WTC11 (cell line): ENCODE results near the gene LRRC10. TPM values are rescaled to one million over a fixed set of nuclear protein-coding genes. Genes with fewer than 3 reads are reported as not detected.

Experiments used
- ATAC-seq: fragments of 200-7000 bp; cut with Tn5 transposase; 2 replicates; pipeline ENCODE4 v1.10.0; 2021; ENCODE audit warnings: mild to moderate bottlenecking, moderate library complexity
- CTCF ChIA-PET: fragments of 300-600 bp; sonication (Branson Sonifier 250); formaldehyde crosslinking; loops from one replicate; lab custom pipeline; 2021; ENCODE audit warnings: antibody characterized with exemption; lab: Charles Lee
- POLR2A ChIA-PET: fragments of 350-600 bp; sonication (Branson Sonifier 250); formaldehyde crosslinking; loops from one replicate; lab custom pipeline; 2021; ENCODE audit warnings: antibody characterized with exemption; lab: Charles Lee
- DNase-seq: peaks from one replicate; pipeline ENCODE4 v3.0.0; 2021; ENCODE audit warnings: low spot score
- H3K27ac Mint-ChIP-seq: 2 replicates; pipeline ENCODE4 v1.8.0; 2021; ENCODE audit warnings: mixed read lengths
- H3K27me3 Mint-ChIP-seq: 2 replicates; pipeline ENCODE4 v1.8.0; 2021; ENCODE audit warnings: low read depth, mild to moderate bottlenecking, moderate library complexity, mixed read lengths
- H3K36me3 Mint-ChIP-seq: 2 replicates; pipeline ENCODE4 v1.8.0; 2021; ENCODE audit warnings: mixed read lengths
- H3K4me1 Mint-ChIP-seq: 2 replicates; pipeline ENCODE4 v1.8.0; 2022; ENCODE audit warnings: mixed read lengths
- H3K4me3 Mint-ChIP-seq: 2 replicates; pipeline ENCODE4 v1.8.0; 2021; ENCODE audit warnings: mild to moderate bottlenecking, moderate library complexity, mixed read lengths
- H3K9me3 Mint-ChIP-seq: 2 replicates; pipeline ENCODE4 v1.8.0; 2021; ENCODE audit warnings: mixed read lengths
- ATF3 ChIP-seq: sonication (generic); formaldehyde crosslinking; conservative IDR thresholded peaks from 2 replicates; pipeline ENCODE4 v1.8.1; 2022; ENCODE audit warnings: mild to moderate bottlenecking, missing genetic modification reagents
- EMX1 ChIP-seq: fragments of 250-450 bp; sonication (Bioruptor Pico); IDR thresholded peaks from 2 replicates; pipeline ENCODE4 v1.8.0; 2021; ENCODE audit warnings: mild to moderate bottlenecking
- ESRRA ChIP-seq: sonication (generic); formaldehyde crosslinking; IDR thresholded peaks from 2 replicates; pipeline ENCODE4 v1.8.1; 2022; ENCODE audit warnings: mild to moderate bottlenecking, missing genetic modification reagents, borderline replicate concordance
- FOXP1 ChIP-seq: sonication (generic); formaldehyde crosslinking; IDR thresholded peaks from 2 replicates; pipeline ENCODE4 v1.8.0; 2022; ENCODE audit warnings: missing genetic modification reagents, mild to moderate bottlenecking, moderate library complexity, borderline replicate concordance
- KAT7 ChIP-seq: sonication (generic); formaldehyde crosslinking; IDR thresholded peaks from 2 replicates; pipeline ENCODE4 v1.8.1; 2023; ENCODE audit warnings: missing genetic modification reagents, mild to moderate bottlenecking, borderline replicate concordance
- NR1H2 ChIP-seq: sonication (generic); formaldehyde crosslinking; IDR thresholded peaks from 2 replicates; pipeline ENCODE4 v1.9.0; 2021; ENCODE audit warnings: mild to moderate bottlenecking, moderate library complexity, missing genetic modification reagents
- OVOL2 ChIP-seq: fragments of 250-450 bp; sonication (Bioruptor Pico); IDR thresholded peaks from 2 replicates; pipeline ENCODE4 v1.9.0; 2021; ENCODE audit warnings: mild to moderate bottlenecking, borderline replicate concordance
- PRRX2 ChIP-seq: fragments of 250-450 bp; sonication (Bioruptor Pico); IDR thresholded peaks from 2 replicates; pipeline ENCODE4 v1.8.0; 2021; ENCODE audit warnings: mild to moderate bottlenecking
- RELA ChIP-seq: sonication (generic); formaldehyde crosslinking; IDR thresholded peaks from 2 replicates; pipeline ENCODE4 v1.8.1; 2022; ENCODE audit warnings: missing genetic modification reagents, mild to moderate bottlenecking, borderline replicate concordance
- RORB ChIP-seq: fragments of 250-450 bp; sonication (Bioruptor Pico); IDR thresholded peaks from 2 replicates; pipeline ENCODE4 v1.9.0; 2021; ENCODE audit warnings: mild to moderate bottlenecking
- SMAD4 ChIP-seq: sonication (generic); formaldehyde crosslinking; IDR thresholded peaks from 2 replicates; pipeline ENCODE4 v1.8.0; 2022; ENCODE audit warnings: mild to moderate bottlenecking, missing genetic modification reagents
- SP1 ChIP-seq: sonication (generic); formaldehyde crosslinking; conservative IDR thresholded peaks from 2 replicates; pipeline ENCODE4 v1.8.1; 2022; ENCODE audit warnings: missing genetic modification reagents
- TEAD1 ChIP-seq: sonication (generic); formaldehyde crosslinking; IDR thresholded peaks from 2 replicates; pipeline ENCODE4 v1.8.0; 2022; ENCODE audit warnings: mild to moderate bottlenecking, missing genetic modification reagents
- TP53 ChIP-seq: sonication (generic); formaldehyde crosslinking; IDR thresholded peaks from 2 replicates; pipeline ENCODE4 v1.8.1; 2023; ENCODE audit warnings: mild to moderate bottlenecking, missing genetic modification reagents
- ZBTB21 ChIP-seq: sonication (generic); formaldehyde crosslinking; IDR thresholded peaks from 2 replicates; pipeline ENCODE4 v1.8.1; 2023; ENCODE audit warnings: mild to moderate bottlenecking, missing genetic modification reagents, borderline replicate concordance
- ZBTB43 ChIP-seq: sonication (generic); formaldehyde crosslinking; IDR thresholded peaks from 2 replicates; pipeline ENCODE4 v1.8.1; 2023; ENCODE audit warnings: mild to moderate bottlenecking, missing genetic modification reagents
- ZNF219 ChIP-seq: sonication (generic); formaldehyde crosslinking; IDR thresholded peaks from 2 replicates; pipeline ENCODE4 v1.8.0; 2023; ENCODE audit warnings: missing genetic modification reagents, mild to moderate bottlenecking, borderline replicate concordance
- ZNF263 ChIP-seq: sonication (generic); formaldehyde crosslinking; IDR thresholded peaks from 2 replicates; pipeline ENCODE4 v1.8.1; 2022; ENCODE audit warnings: low read depth, mild to moderate bottlenecking, moderate library complexity, missing genetic modification reagents
- total RNA-seq: library from RNA; stranded (reverse); gene quantifications from 3 replicates; pipeline ENCODE4 v1.2.3, GENCODE V29; 2021
- TF ChIP-seq, protein P1 (sequence below): fragments of 250-450 bp; sonication (Bioruptor Pico); conservative IDR thresholded peaks from 2 replicates; pipeline ENCODE4 v1.9.0; 2021; ENCODE audit warnings: mild to moderate bottlenecking
- TF ChIP-seq, protein P2 (sequence below): sonication (generic); formaldehyde crosslinking; IDR thresholded peaks from 2 replicates; pipeline ENCODE4 v1.8.1; 2022; ENCODE audit warnings: mild to moderate bottlenecking, moderate library complexity, missing genetic modification reagents

Gene LRRC10
- total RNA-seq, 1 experiment from 2014 or later: not detected

DNA sequence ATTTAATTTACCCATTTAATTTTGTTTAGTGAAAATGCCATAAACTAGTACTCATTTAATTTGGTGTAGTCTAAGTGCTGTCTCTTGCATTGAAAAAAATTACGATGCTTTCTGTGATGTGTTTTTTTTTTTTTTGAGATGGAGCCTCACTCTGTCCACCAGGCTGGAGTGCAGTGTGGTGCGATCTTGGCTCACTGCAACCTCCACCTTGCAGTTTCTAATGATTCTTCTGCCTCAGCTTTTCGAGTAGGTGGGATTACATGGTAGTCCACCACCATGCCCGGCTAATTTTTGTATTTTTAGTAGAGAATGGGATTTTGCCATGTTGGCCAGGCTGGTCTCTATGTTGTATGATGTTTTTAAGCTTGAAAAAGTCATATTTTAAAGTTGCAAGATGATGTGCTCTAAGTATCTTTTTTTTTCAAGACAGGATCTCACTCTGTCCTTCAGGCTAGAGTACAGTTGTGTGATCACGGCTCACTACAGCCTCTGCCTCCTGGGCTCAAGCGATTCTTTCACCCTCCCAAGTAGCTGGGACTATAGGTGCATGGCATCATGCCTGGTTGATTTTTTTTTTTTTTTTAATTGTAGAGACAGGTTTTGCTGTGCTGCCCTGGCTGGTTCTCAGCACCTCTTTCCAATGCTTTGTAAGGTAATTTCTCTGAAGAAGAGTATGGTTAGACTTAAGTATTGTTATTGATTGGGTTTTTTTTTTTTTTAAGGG is 8.6 kb downstream of the LRRC10 start:
- no peaks in the 10 kb centered on the region for H3K27me3 Mint-ChIP-seq
- CTCF ChIA-PET: interaction anchor here (0.7 kb wide), 1 partner anchor 35 kb away, joined by 3 read pairs; no protein-coding TSS in a partner anchor
- no peak for DNase-seq
- H3K9me3 Mint-ChIP-seq: peaks cover 5% of the 10 kb centered on the region
- peaks cover 58% of the 10 kb centered on the region for H3K36me3 Mint-ChIP-seq
- POLR2A ChIA-PET: no interaction called here
- H3K4me3 Mint-ChIP-seq: no peak overlapping the region
- no peak for ATAC-seq
- no peak overlapping the region for H3K27ac Mint-ChIP-seq
- no peaks in the 10 kb centered on the region for H3K4me1 Mint-ChIP-seq
- TF ChIP-seq PRRX2 (CRISPR knock-in tag) (no peak), OVOL2 (CRISPR knock-in tag) (no peak), ZBTB43 (CRISPR knock-in tag) (no peak), KAT7 (no peak), ATF3 (CRISPR knock-in tag) (no peak), RORB (CRISPR knock-in tag) (no peak), FOXP1 (no peak), NR1H2 (CRISPR knock-in tag) (no peak), SP1 (CRISPR knock-in tag) (no peak)
- TF ChIP-seq, all 79 proteins: peak for 0

DNA sequence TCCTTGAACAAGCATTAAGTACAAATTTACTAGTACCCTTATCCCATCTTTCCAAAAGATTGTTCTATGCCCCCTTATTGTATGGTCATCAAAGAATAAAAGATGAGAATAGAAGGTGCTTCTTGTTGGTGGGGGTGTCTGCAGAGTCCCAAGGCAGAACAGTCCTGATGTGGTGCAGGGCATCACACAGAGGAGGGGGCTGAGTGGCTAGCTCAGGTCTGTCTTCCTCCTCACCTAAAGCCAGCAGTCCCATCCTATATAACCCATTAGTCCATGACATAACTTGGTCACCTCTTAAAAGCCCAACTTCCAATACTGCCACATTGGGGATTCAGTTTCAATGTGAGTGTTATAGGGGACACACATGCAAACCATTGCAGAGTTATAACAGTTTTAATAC is 9.9 kb downstream of the LRRC10 start:
- no peak overlapping the region for H3K27ac Mint-ChIP-seq
- H3K9me3 Mint-ChIP-seq: peaks cover 5% of the 10 kb centered on the region
- no peak for TF ChIP-seq NR1H2 (CRISPR knock-in tag)

GRCh38 chr12:69598174-69598753 is 12.4 kb downstream of the LRRC10 start:
- TF ChIP-seq, protein P1, sequence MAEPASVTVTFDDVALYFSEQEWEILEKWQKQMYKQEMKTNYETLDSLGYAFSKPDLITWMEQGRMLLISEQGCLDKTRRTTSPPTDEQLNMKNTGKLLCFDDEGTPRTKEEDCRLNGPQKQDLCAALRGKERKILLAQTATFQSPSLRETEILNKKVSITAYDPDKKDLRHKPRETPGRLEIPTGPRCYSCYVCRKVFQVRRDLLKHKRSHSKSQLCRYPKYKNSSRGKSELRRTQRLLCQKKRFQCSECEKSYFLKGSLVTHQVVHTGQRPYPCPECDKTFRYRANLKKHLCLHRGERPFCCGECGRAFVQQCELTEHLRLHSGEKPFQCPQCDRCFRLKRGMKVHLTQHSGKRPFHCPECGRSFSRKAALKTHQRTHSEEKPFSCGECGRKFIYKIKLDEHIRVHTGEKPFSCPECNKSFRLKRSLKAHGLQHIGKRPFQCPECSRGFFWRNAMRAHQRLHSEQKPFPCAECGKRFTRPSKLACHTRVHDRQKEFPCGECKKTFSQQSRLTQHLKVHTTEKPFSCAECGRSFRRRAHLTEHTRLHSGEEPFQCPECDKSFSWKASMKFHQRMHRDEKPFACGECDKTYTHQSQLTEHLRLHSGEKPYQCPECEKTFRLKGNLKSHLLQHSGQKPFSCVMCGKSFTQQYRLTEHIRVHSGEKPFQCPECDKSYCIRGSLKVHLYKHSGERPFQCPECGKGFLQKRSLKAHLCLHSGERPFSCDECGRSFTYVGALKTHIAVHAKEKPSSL (CRISPR knock-in tag): no peak
- TF ChIP-seq NR1H2 (CRISPR knock-in tag): no peak
- Mint-ChIP-seq H3K27ac (no peak overlapping the region), H3K4me1 (no peaks in the 10 kb centered on the region), H3K36me3 (peaks cover 86% of the 10 kb centered on the region), H3K27me3 (no peaks in the 10 kb centered on the region), H3K9me3 (peaks cover 2% of the 10 kb centered on the region), H3K4me3 (no peak overlapping the region)
- CTCF ChIA-PET: interaction anchor here (0.5 kb wide), 1 partner anchor 1181 kb away, joined by 3 read pairs; no protein-coding TSS in a partner anchor
- DNase-seq: no peak
- ATAC-seq: no peak
- POLR2A ChIA-PET: no interaction called here

More for the DNA sequence above, 9.9 kb downstream of the LRRC10 start:
- DNase-seq (no peak), ATAC-seq (no peak)
- no peaks in the 10 kb centered on the region for H3K27me3 Mint-ChIP-seq
- H3K4me1 Mint-ChIP-seq: no peaks in the 10 kb centered on the region
- POLR2A ChIA-PET: no interaction called here
- CTCF ChIA-PET: interaction anchor here (1.4 kb wide), 1 partner anchor 39 kb away, joined by 5 read pairs; no protein-coding TSS in a partner anchor
- no peak overlapping the region for H3K4me3 Mint-ChIP-seq
- peaks cover 68% of the 10 kb centered on the region for H3K36me3 Mint-ChIP-seq

DNA sequence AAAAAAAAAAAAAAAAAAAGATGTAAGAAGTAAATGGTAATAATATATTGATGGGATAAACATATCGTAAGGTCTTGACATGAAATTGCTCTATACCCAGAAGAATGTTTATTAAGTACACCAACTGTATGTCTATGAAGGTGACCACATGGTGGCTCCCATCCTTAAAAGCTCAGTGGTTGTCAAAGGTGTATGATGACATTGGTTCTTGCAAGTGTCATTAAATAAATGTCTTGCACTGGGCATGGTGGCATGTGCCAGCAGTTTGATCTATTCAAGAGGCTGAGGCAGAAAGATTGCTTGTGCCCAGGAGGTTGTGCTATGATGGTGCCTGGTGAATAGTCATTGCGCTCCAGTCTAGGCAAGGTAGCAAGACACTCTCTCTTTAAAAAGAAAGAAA is 15.0 kb downstream of the LRRC10 start:
- H3K4me1 Mint-ChIP-seq: no peaks in the 10 kb centered on the region
- ChIA-PET CTCF (interaction anchor here (0.7 kb wide), 1 partner anchor 466 kb away, joined by 3 read pairs; no protein-coding TSS in a partner anchor), POLR2A (no interaction called here)
- no peaks in the 10 kb centered on the region for H3K9me3 Mint-ChIP-seq
- peaks cover 86% of the 10 kb centered on the region for H3K36me3 Mint-ChIP-seq
- no peak overlapping the region for H3K27ac Mint-ChIP-seq
- H3K27me3 Mint-ChIP-seq: no peaks in the 10 kb centered on the region
- no peak for ATAC-seq
- DNase-seq: no peak
- no peak overlapping the region for H3K4me3 Mint-ChIP-seq
- TF ChIP-seq, protein P2, sequence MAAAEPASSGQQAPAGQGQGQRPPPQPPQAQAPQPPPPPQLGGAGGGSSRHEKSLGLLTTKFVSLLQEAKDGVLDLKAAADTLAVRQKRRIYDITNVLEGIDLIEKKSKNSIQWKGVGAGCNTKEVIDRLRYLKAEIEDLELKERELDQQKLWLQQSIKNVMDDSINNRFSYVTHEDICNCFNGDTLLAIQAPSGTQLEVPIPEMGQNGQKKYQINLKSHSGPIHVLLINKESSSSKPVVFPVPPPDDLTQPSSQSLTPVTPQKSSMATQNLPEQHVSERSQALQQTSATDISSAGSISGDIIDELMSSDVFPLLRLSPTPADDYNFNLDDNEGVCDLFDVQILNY: no peak
- TF ChIP-seq SMAD4 (CRISPR knock-in tag): no peak
- no peak for TF ChIP-seq ZBTB43 (CRISPR knock-in tag)
- no peak for TF ChIP-seq ZBTB21
- TF ChIP-seq ZNF263: no peak
- TF ChIP-seq RELA: no peak
- TF ChIP-seq ESRRA (CRISPR knock-in tag): no peak
- TF ChIP-seq EMX1 (CRISPR knock-in tag): no peak
- TF ChIP-seq TP53 (CRISPR knock-in tag): no peak
- no peak for TF ChIP-seq TEAD1 (CRISPR knock-in tag)
- no peak for TF ChIP-seq ZNF219 (CRISPR knock-in tag)
